Muscle layer of colon (tissue), 2 donors: Measurements from ENCODE around the gene SCUBE1.

Experiments
- H3K27ac ChIP-seq: one replicate; pipeline ENCODE4 v1.7.0; 2013; ENCODE audit warnings: low read depth, mild to moderate bottlenecking, low read length, moderate library complexity
- H3K27me3 ChIP-seq, 2 donors: one replicate each; pipeline ENCODE4 v1.7.0; 2013; ENCODE audit warnings: low read length in 2 of 2, mild to moderate bottlenecking in 2 of 2; ENCODE audit not compliant: insufficient read depth in 2 of 2, control insufficient read depth in 1 of 2
- H3K36me3 ChIP-seq: one replicate; pipeline ENCODE4 v1.7.0; 2013; ENCODE audit warnings: mild to moderate bottlenecking, low read length; ENCODE audit not compliant: insufficient read depth
- H3K4me1 ChIP-seq: one replicate; pipeline ENCODE4 v1.7.0; 2013; ENCODE audit warnings: mild to moderate bottlenecking, low read length; ENCODE audit not compliant: insufficient read depth
- H3K4me3 ChIP-seq, 2 donors: one replicate each; pipeline ENCODE4 v1.7.0; 2013; ENCODE audit warnings: low read length in 2 of 2, low read depth in 1 of 2, mild to moderate bottlenecking in 1 of 2, moderate library complexity in 1 of 2
- H3K9ac ChIP-seq: one replicate; pipeline ENCODE4 v1.7.0; 2013; ENCODE audit warnings: low read length
- H3K9me3 ChIP-seq: one replicate; pipeline ENCODE4 v1.7.0; 2013; ENCODE audit warnings: mild to moderate bottlenecking, low read length
- donor health status: abdominal sarcoma.
- donor health status: Adenocarcinoma of cecum.

Gene SCUBE1

DNA sequence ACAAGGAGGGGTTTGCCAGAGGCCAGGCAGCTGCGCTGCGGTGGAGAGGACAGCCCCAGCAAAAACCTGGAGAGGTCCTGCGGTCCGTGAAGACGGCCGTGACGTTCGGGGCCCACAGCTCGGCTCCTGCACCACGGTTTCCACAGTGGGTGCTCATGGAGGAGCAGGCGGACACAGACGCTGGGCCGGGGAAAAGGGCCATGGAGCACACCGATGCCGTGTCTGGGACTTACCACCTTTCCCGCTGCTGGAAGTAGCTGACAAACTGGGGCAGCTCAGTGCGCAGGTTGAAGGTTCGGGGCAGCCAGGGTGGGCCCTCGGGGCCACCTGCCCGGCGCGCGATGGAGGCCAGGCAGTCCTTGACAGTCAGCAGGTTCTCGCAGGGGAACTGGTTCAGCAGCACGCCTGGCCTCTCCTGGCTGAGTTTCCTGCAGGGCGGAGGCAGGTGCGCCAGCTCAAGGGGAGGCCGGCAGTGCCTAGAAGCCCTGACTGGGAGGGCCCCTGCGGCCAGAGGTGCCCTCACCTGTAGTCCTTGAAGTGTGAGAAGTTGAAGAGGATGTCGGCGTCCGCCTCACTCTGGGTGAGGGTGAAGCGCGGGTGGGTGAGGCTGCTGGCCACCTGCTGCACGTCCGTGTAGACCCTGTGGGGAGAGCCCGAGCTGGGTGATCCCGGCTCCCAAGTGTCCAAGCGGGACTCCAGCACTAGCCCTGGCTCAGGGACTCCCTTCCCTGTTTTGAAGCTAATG, 169.0 kb downstream of the SCUBE1 start:
- Histone ChIP-seq H3K9ac (no peak overlapping the region), H3K4me1 (no peaks in the 10 kb centered on the region), H3K27me3 (no peaks in the 10 kb centered on the region), H3K9me3 (no peaks in the 10 kb centered on the region), H3K27ac (no peak overlapping the region), H3K4me3 (no peak overlapping the region), H3K36me3 (peaks cover 39% of the 10 kb centered on the region)

DNA sequence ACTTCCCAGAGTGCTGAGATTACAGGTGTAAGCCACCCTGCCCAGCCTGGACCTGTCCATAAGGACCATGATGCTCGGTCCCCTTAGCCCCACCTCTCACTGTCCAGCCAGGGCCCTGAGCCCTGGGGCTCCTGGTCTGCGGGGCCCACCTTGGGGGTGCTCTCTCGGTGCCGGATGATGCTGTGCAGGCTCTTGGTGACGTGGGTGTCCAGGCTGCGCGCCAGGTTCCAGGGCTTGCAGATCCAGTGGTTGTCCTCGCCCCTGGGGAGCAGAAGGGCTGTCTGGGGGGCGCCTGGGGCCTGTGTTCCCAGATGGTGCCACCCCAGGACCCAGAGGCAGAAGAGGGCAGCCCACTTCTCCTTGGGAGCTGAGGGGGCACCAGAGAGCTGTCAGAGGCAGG, 169.6 kb downstream of the SCUBE1 start:
- Histone ChIP-seq H3K9me3 (no peaks in the 10 kb centered on the region), H3K27me3 (no peaks in the 10 kb centered on the region), H3K27ac (no peak overlapping the region), H3K4me1 (no peaks in the 10 kb centered on the region), H3K9ac (no peak overlapping the region), H3K4me3 (no peak overlapping the region), H3K36me3 (peaks cover 39% of the 10 kb centered on the region)

DNA sequence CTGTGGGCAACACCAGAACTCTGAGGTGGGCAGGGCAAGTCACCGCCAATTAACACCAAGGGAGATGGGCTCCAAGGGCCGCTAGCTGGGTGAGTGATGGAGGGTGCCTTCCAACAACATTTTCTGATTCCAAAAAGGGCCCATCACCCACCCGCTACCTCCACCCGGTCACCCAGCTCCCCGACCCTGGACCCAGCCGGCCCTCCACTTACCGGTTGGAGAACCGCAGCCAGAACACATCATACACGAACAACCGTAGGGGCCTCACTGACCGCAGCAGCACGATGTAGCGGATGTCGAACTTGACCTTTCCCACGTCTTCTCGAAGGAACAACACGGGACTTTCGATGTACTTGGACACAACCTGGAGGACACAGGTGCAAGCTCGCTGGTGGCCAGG, 171.0 kb downstream of the SCUBE1 start:
- no peak overlapping the region for H3K4me3 ChIP-seq
- H3K4me1 ChIP-seq, result no peaks in the 10 kb centered on the region
- no peaks in the 10 kb centered on the region for H3K9me3 ChIP-seq
- H3K27ac ChIP-seq, result no peak overlapping the region
- H3K27me3 ChIP-seq, result no peaks in the 10 kb centered on the region
- H3K36me3 ChIP-seq, result peaks cover 47% of the 10 kb centered on the region
- H3K9ac ChIP-seq, result no peak overlapping the region

DNA sequence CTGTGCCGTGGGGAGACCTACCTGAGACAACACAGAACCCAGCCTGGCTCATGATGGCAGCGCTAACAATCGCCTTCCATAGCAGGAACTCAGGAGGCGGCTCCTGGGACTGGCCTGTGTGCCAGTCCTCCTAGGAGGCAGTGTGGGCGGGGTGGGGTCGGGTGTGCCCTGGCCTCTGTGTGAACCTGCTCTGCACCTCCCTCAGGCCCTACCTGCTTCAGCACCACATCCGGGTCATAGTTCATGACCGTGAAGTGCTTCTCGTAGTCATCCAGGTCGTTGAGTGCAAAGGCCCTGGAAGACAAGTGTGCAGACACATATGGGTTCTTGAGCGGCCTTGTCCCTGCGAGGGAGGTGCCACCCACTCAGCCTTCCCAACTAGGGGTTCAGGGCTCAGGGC, 171.6 kb downstream of the SCUBE1 start:
- Histone ChIP-seq H3K4me3 (no peak overlapping the region), H3K9me3 (no peaks in the 10 kb centered on the region), H3K27me3 (no peaks in the 10 kb centered on the region), H3K4me1 (no peaks in the 10 kb centered on the region), H3K27ac (no peak overlapping the region), H3K9ac (no peak overlapping the region), H3K36me3 (peaks cover 47% of the 10 kb centered on the region)

DNA sequence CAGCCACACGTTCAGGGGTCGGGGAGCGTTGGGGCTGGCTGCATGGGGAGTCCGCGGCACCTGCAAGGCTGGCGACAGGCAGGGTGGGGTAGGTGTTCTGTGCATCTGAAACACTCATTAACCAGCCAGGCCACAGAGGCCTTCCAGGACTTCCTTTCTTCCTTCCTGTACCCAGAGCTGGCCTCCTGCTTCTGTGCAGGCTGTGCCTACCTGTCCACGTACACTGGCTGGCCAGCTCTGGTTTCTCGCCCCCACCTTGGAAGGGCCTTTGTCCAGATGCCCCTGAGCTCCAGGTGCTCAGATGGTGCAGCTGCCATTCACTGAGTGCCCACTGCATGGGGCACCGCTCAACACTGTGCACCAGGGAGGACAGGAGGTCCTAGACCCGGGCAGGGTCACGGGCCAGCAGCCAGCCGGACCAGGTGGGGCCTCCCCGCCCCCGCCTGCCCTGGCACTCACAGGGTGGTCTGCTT, 172.1 kb downstream of the SCUBE1 start:
- no peak overlapping the region for H3K4me3 ChIP-seq
- peaks cover 52% of the 10 kb centered on the region for H3K36me3 ChIP-seq
- H3K4me1 ChIP-seq, result no peaks in the 10 kb centered on the region
- H3K27ac ChIP-seq, result no peak overlapping the region
- H3K27me3 ChIP-seq, result no peaks in the 10 kb centered on the region
- no peak overlapping the region for H3K9ac ChIP-seq
- H3K9me3 ChIP-seq, result no peaks in the 10 kb centered on the region

DNA sequence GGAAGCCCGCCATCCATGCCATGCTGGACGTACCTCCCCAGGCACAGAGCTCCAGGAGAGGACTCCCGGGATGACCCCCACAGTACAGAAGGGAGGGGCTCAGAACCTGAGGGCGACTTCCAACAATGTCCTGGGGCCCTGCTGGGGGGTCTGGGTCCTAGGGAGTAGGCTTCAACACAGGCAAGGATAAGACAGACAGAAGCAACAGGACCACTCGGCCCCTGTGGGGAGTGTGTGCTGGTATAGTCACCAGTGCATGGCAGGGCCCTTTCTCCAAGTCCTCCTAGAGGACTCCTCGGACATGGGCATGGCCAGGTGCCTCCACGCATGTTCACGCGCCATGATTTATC, 173.1 kb downstream of the SCUBE1 start:
- no peak overlapping the region for H3K27ac ChIP-seq
- H3K4me1 ChIP-seq, result no peaks in the 10 kb centered on the region
- H3K9ac ChIP-seq, result no peak overlapping the region
- peaks cover 52% of the 10 kb centered on the region for H3K36me3 ChIP-seq
- H3K4me3 ChIP-seq, result no peak overlapping the region
- H3K27me3 ChIP-seq, result no peaks in the 10 kb centered on the region
- H3K9me3 ChIP-seq, result no peaks in the 10 kb centered on the region

DNA sequence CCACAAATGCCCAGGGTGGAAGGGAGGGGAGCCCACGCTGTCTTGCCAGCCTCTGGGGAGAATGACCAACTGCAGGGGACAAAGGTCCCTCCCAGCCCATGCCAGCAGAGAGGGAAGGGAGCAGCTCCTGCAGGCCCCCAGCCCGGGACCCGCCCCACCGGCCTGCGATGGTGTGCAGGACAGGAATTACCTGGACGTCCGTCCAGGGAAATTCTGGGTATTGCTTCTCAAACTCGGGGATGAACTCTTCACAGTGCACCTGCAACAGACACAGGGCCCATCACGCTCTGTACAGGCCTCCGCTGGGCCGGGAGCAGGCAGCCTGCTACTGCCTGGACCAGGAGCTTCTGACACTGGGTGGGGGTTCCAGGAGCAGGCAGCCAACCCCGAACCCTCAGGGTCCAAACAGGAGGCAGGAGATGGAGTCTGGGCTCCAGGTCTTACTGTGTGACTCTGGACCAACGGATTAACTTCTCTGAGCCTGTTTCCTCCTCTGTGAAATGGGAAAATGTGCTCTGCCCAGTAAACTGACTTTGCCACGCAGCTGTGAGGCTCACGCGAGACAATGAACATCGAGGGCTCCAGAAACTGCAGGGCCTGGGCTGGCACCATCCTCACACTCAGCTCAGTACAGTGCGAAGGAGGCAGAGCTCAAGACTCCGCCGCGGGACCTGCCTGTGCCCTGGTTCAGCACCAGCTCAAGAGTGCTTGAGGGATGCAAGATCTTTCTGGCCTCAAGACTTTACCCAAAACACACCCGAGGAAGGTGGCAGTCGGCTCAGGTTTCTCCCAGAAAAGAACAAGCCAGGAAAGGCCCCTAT, 173.7 kb downstream of the SCUBE1 start:
- H3K36me3 ChIP-seq, result peaks cover 49% of the 10 kb centered on the region
- no peaks in the 10 kb centered on the region for H3K27me3 ChIP-seq
- H3K9ac ChIP-seq, result no peak overlapping the region
- H3K27ac ChIP-seq, result no peak overlapping the region
- no peak overlapping the region for H3K4me3 ChIP-seq
- no peaks in the 10 kb centered on the region for H3K9me3 ChIP-seq
- H3K4me1 ChIP-seq, result no peaks in the 10 kb centered on the region

DNA sequence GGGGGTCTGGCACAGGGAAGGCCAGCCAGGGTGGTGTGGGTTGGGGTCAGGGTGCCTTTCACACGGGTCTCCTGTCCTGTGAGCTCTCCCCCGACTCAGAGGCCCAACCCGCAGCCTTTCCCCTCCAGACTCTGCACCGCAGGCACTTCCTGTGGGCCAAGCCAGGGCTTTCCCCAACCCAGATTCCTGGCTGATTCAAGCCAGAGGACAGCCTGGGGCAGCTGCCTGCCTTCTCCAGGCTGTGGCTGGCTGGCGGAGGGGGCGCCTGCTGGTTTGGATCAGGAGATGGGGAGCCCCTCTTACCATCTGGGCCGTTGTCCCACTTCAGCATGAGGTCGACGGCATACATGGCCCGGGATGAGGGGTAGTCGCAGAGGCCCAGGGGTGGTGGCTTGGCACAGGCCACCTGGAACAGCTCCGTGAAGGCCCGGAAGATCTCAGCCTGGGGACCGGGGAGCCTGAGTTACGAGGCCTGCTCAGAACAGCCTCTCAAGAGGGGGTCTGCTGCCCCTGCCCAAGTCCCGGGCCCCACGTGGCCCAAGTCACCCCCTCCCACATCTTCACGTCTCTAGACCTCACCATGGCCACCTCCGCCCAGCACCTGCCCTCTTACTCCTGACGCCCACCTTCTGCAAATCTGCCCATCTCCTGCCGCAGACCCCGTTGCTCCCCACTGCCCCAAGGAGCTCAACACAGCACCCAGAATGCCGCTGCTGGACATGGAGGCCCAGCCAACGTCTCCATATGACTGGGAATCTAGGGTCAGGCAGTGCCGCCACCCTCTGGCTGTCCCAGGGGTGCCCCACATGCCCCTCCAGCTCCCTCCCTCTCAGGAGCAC, 174.5 kb downstream of the SCUBE1 start:
- Histone ChIP-seq H3K4me1 (peaks cover under 1% of the 10 kb centered on the region), H3K36me3 (peaks cover 41% of the 10 kb centered on the region), H3K9ac (no peak overlapping the region), H3K4me3 (no peak overlapping the region), H3K27me3 (no peaks in the 10 kb centered on the region), H3K27ac (no peak overlapping the region), H3K9me3 (no peaks in the 10 kb centered on the region)

DNA sequence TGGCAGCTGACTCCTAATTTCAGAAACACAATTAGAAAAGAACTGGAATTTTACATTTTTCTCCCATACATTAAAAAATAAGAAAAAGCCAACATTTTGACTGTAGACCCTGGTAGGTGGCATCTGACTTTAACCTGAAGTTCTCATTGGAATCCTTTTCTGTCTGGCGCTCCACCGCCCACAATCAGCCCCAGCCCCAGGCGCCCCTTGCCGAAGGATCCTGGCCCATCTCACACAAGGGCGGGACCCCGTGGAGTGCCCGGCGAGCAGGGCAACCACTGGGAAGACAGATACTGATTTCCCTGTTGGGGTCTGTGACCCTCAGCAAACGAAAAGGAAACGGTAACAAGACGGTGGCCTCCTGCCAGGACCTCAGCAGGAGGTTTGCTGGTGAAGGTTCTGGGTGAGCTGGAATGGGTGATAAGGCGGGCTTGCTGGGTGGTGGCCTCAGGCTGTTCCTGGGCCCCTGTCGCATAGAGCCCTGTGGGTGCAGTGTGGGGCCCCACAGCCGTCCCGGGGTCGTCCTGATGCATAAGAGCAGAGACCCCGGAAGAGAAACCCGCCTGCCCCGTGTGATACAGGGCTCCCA, 176.1 kb downstream of the SCUBE1 start:
- H3K4me3 ChIP-seq, result no peak overlapping the region
- H3K27ac ChIP-seq, result no peak overlapping the region
- H3K9ac ChIP-seq, result no peak overlapping the region
- H3K27me3 ChIP-seq, result no peaks in the 10 kb centered on the region
- no peaks in the 10 kb centered on the region for H3K9me3 ChIP-seq
- peaks cover 28% of the 10 kb centered on the region for H3K36me3 ChIP-seq
- peaks cover 5% of the 10 kb centered on the region for H3K4me1 ChIP-seq

DNA sequence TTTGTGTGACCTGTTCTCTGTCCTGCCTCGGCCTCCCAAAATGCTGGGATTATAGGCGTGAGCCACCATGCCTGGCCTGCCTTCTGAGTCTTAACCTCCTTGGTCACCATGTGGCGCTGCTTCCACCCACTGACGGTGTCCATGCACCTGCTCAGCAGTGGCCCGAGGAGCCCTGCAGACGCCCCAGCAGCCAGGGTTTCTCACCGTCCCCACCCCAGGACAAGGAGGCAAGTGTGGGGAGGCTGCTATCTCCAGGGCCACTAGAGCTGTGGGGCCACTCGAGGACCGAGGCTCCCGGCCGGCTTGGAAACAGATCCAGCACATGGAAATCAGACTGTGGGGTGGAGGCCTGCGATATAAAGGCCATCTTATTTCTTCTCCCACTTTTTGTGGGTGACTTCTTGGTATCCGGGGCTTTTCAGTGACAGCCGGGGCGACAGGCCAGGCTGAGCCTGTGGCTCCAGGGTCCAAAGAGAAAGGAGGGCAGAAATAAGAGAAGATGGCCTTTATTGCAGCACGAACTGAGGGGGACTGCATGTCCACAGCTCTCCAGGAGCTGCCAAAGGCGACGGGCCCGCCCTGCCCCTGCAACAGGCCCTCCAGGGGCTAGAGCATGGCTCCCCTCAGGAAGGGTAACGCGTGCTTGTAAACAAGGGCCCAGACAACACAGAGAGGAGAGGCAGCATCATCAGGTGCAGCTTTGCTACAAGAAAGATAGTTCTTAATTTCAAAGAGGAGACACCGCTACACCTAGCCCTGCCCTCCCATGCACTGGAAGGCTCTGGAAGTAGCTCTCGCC, 176.8 kb downstream of the SCUBE1 start:
- Histone ChIP-seq H3K36me3 (peaks cover 21% of the 10 kb centered on the region), H3K27ac (no peak overlapping the region), H3K9ac (no peak overlapping the region), H3K4me1 (peaks cover 5% of the 10 kb centered on the region), H3K27me3 (no peaks in the 10 kb centered on the region), H3K9me3 (no peaks in the 10 kb centered on the region), H3K4me3 (no peak overlapping the region)
